ENCODE results near the gene ABHD12.

DNA sequence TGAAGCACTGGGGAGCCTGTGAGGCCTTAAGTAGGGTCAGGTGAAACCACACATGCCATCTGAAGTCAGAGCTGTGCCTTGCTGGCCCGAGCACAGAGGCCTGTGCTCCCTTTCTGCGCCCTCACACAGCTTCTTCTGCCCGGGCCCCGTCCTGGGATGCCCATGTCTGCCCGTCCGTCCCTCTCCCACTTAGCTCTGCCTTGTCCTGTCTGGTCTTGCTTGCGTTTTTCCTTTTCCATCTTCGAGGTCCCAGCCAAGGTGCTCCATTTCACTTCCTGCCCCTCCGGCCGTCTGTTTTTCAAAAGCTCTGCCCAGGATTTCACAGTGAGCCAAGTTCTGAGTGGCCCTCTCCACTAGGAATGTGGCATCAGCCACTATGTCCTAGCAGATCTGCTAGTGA, 97.1 kb downstream of the ABHD12 start:
- peak; percentile 19; the same call in 1 of the 2 replicates for TF ChIP-seq POLR2A (IDR thresholded peaks at IDR 0.05; ENCODE audit: low read depth, low read length)
- TF ChIP-seq, protein P1, sequence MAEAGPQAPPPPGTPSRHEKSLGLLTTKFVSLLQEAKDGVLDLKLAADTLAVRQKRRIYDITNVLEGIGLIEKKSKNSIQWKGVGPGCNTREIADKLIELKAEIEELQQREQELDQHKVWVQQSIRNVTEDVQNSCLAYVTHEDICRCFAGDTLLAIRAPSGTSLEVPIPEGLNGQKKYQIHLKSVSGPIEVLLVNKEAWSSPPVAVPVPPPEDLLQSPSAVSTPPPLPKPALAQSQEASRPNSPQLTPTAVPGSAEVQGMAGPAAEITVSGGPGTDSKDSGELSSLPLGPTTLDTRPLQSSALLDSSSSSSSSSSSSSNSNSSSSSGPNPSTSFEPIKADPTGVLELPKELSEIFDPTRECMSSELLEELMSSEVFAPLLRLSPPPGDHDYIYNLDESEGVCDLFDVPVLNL (IDR thresholded peaks at IDR 0.05; ENCODE audit: low read depth, low read length) = no peak
